Suprapubic skin (tissue), 3 donors: ENCODE measurements around the gene MUC2.

ENCODE experiments used
- CTCF ChIP-seq, 2 donors: fragments of 200-600 bp in 1 of 2; fragments of 450-650 bp in 1 of 2; sonication (generic) in 1 of 2; IDR thresholded peaks; one replicate each; pipeline ENCODE4 v1.5.1; 2016 to 2019; ENCODE audit warnings: antibody characterized with exemption in 2 of 2, mild to moderate bottlenecking in 1 of 2, moderate library complexity in 1 of 2
- EP300 ChIP-seq: sonication (generic); formaldehyde crosslinking; IDR thresholded peaks from one replicate; pipeline ENCODE4 v1.6.1; 2017; ENCODE audit warnings: antibody characterized with exemption

DNA sequence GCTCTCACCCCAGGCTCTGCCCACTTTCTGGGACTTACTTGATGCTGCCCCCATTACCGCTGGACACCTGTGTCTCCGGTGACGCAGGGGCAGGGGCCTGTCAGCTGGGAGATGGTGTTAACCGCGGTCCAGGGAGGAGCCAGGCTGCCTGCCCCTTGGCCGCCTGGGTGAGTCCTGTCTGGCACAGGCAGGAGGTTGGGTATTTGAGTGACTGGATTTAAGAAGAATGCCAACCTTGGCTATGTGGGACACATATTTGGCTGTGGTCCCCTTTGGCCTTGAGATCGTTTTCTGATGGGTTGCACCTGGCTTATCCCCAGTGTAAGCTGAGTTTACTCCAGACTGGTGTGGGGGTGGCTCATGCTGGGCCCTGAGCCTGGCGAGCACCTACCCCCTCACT is 40.7 kb upstream of the MUC2 start:
- no peak for TF ChIP-seq CTCF (IDR thresholded peaks at IDR 0.05)
- no peak for TF ChIP-seq EP300
